GM06990 (cell line): Measurements from ENCODE around the gene KLF18.
"Not testable (repeated sequence)": the region's sequence is repeated elsewhere in the genome, so short reads cannot be mapped to it uniquely, and the experiment has no call there.

ENCODE experiments used
- DNase-seq: peaks from one replicate; pipeline ENCODE4 v3.0.0-alpha.2; 2011; ENCODE audit not compliant: insufficient read length; ENCODE audit errors: extremely low read depth
- H3K27me3 ChIP-seq: replicated peaks from 2 replicates; pipeline ENCODE4 v1.6.0; 2011; ENCODE audit warnings: low read length; ENCODE audit not compliant: control insufficient read depth, insufficient read depth
- H3K36me3 ChIP-seq: 2 replicates; pipeline ENCODE4 v1.5.1; 2011; ENCODE audit warnings: low read length; ENCODE audit not compliant: control insufficient read depth, insufficient read depth
- H3K4me3 ChIP-seq: replicated peaks from 2 replicates; pipeline ENCODE4 v1.5.1; 2011; ENCODE audit warnings: low read depth, mild to moderate bottlenecking, control low read depth, low read length
- TF ChIP-seq, protein P1 (sequence below): IDR thresholded peaks from 2 replicates; pipeline ENCODE4 v1.5.1; 2011; ENCODE audit warnings: low read length, control low read depth, mild to moderate bottlenecking, inconsistent platforms; ENCODE audit not compliant: insufficient read depth, poor library complexity, severe bottlenecking

KLF18 gene

DNA sequence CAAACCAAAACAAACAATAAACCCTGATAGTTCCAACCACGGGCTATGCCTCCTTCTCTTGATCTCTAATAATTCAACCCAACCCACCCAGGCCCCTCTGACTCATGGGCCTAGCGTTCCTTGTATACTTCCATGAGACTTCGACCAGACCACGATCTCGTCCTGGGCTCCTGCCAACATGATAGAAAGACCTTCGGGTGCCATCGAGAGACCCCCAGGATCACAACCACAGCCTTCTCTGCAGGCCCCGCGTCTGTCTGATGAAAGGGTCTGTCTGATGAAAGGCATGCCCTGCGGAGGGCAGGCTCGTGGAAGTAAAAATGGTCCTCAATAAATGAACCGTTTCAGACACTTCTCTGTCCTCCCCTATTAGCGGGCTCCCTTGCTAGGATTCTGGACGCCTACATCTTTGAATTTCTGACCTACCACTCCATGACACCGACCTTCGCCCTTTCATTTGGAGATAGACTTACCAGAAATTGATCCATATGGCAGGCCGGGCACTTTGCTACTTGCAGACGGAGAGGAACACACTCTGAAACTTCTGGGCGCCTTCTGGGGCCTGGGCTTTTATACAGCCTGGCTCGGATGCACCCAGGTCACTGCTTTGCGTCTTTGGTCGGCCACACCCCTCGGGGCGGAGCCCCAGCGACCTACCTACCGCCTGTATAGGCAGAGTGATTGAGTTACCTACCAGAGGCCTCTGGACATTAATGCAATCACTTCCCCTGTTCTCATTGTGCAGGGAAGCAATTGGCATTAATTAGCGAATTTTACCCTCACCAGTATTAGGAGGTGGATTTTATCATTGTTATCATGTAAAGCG, 5.3 kb upstream of the KLF18 start:
- Histone ChIP-seq H3K27me3 (no peaks in the 10 kb centered on the region), H3K4me3 (no peak overlapping the region), H3K36me3 (no peaks in the 10 kb centered on the region)
- no peak for DNase-seq
- TF ChIP-seq, protein P1, sequence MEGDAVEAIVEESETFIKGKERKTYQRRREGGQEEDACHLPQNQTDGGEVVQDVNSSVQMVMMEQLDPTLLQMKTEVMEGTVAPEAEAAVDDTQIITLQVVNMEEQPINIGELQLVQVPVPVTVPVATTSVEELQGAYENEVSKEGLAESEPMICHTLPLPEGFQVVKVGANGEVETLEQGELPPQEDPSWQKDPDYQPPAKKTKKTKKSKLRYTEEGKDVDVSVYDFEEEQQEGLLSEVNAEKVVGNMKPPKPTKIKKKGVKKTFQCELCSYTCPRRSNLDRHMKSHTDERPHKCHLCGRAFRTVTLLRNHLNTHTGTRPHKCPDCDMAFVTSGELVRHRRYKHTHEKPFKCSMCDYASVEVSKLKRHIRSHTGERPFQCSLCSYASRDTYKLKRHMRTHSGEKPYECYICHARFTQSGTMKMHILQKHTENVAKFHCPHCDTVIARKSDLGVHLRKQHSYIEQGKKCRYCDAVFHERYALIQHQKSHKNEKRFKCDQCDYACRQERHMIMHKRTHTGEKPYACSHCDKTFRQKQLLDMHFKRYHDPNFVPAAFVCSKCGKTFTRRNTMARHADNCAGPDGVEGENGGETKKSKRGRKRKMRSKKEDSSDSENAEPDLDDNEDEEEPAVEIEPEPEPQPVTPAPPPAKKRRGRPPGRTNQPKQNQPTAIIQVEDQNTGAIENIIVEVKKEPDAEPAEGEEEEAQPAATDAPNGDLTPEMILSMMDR, result no peak

DNA sequence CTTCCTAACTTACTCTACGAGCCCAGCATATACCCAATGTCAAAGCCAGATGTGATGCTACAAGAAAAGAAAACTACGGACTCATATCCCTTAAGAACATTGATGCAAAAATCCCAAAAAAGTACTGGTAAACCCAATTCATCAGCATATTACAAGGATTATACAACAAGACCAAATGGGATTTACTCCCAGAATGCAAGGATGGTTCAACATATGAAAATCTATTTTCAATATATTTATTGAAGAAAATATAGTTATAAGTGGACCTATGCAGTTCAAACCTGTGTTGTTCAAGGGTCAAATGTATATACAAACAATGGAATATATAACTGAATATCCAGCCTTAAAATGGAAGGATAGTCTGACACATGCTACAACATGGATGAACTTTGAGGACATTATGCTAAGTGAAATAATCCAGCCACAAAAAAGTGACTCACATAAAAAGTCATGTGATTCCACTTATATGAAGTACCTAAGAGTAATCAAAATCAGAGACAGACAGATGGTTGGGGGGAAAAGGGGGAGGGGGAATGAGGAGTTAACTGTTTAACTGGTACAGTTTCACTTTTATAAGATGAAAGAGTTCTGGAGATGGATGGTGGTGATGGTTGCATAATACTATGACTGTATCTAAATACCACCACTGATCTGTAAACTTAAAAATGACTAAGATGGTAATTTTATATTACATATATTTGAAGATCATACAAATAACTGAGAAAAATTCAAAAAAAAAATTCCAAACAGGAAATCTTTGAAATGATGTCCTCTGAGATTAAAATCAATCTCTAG, 3.7 kb upstream of the KLF18 start:
- DNase-seq, result no peak
- Histone ChIP-seq H3K4me3 (no peak overlapping the region), H3K36me3 (no peaks in the 10 kb centered on the region), H3K27me3 (no peaks in the 10 kb centered on the region)
- TF ChIP-seq, protein P1, result no peak

DNA sequence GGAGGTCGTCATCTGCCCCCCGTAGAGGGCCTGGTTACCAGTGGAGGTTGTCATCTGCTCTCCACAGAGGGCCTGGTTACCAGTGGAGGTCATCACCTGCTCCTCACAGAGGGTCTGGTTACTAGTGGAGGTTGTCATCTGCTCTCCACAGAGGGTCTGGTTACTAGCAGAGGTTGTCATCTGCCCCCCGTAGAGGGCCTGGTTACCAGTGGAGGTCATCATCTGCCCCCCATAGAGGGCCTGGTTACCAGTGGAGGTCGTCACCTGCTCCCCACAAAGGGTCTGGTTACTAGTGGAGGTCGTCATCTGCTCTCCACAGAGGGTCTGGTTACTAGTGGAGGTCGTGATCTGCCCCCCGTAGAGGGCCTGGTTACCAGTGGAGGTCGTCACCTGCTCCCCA, 1.9 kb downstream of the KLF18 start:
- not testable (repeated sequence) for H3K27me3 ChIP-seq, DNase-seq, H3K36me3 ChIP-seq, H3K4me3 ChIP-seq

DNA sequence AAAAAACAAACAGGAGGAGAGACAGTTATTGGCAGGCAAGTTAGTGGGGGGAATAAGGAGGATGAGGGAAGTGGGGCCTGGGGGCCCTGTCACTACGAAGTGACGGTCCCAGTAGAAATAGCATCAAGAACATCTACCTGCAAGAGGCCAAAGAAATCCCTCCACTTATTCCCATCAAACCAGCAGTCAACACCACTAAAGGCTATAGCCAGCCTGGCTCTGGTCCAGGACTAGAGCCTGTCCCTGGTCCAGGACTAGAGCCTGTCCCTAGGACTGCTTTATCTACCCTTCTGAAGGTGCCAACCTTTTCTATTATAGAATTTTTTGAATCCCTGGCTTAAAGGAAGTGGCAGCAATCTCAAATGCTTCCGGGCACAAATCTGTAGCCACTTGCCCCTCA, 3.2 kb downstream of the KLF18 start:
- Histone ChIP-seq H3K27me3 (peaks cover 2% of the 10 kb centered on the region; the same call in 1 of the 2 replicates), H3K4me3 (no peak overlapping the region), H3K36me3 (no peaks in the 10 kb centered on the region)
- no peak for DNase-seq
- TF ChIP-seq, protein P1, result no peak

DNA sequence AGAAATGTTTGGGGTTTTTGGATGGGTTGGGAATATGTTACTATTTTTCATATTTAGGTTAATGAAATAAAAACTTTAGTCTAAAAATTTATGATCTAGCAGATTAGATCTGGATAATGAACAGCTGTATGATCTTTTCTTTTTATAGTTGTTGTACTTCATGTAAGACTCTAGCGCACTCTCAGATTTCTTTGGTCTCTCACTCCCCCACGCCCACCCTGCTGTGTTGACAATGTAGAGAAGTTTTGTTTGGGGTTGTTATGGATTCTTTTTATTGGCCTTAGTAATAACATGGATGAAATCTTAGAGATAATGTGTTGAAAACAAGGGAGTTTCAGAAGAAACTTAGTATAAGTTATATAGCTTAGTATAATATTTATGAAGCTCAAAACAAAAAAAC, 5.5 kb downstream of the KLF18 start:
- no peaks in the 10 kb centered on the region for H3K36me3 ChIP-seq
- H3K27me3 ChIP-seq, result peaks cover 2% of the 10 kb centered on the region
- TF ChIP-seq, protein P1, result no peak
- DNase-seq, result no peak
- H3K4me3 ChIP-seq, result no peak overlapping the region
